GM20431 (cell line): ENCODE measurements around the gene SLC27A6.
"Not testable (repeated sequence)": the region's sequence is repeated elsewhere in the genome, so short reads cannot be mapped to it uniquely, and the experiment has no call there.

Source experiments
- in situ Hi-C: fragments of 300-500 bp; cut with MseI, MboI; formaldehyde crosslinking; loops from one replicate; pipeline ENCODE4 v1.15.0; 2020; ENCODE audit warnings: low sequenced_read_pairs; ENCODE audit not compliant: unreplicated experiment

SLC27A6 gene

GRCh38 chr5:128965011-128965637 is at the start of gene SLC27A6:
Gene SLC27A6 (plus strand): TSS chr5:128965488. CDS start chr5:128966138, 650 bp downstream.
- in situ Hi-C loops: no loop called here

- in situ Hi-C loops: loop anchor here (25.0 kb wide), 1 partner anchor 218 kb away; no protein-coding TSS in a partner anchor
Observed at GRCh38 chr5:128919542-128919941, 45.7 kb upstream of the SLC27A6 start.

GRCh38 chr5:128920345-128921215 is 44.7 kb upstream of the SLC27A6 start:
- in situ Hi-C loops: loop anchor here (25.0 kb wide), 1 partner anchor 217 kb away; no protein-coding TSS in a partner anchor

- in situ Hi-C loops: loop anchor here (25.0 kb wide), 1 partner anchor 213 kb away; no protein-coding TSS in a partner anchor
Observed at GRCh38 chr5:128924299-128924698, 41.0 kb upstream of the SLC27A6 start.

GRCh38 chr5:128925973-128926372 is 39.3 kb upstream of the SLC27A6 start:
- in situ Hi-C loops: no loop called here

- in situ Hi-C loops: no loop called here
Observed at GRCh38 chr5:128927644-128928043, 37.6 kb upstream of the SLC27A6 start.

GRCh38 chr5:128932232-128932631 is 33.1 kb upstream of the SLC27A6 start:
- in situ Hi-C loops: not testable (repeated sequence)

GRCh38 chr5:128943100-128943499 is 22.2 kb upstream of the SLC27A6 start:
- in situ Hi-C loops: not testable (repeated sequence)

- in situ Hi-C loops: no loop called here
Observed at GRCh38 chr5:128949847-128950546, 15.3 kb upstream of the SLC27A6 start.

GRCh38 chr5:128951301-128951700 is 14.0 kb upstream of the SLC27A6 start:
- in situ Hi-C loops: not testable (repeated sequence)

GRCh38 chr5:128956164-128956563 is 9.1 kb upstream of the SLC27A6 start:
- in situ Hi-C loops: no loop called here

GRCh38 chr5:128962211-128962610 is 3.1 kb upstream of the SLC27A6 start:
- in situ Hi-C loops: no loop called here

GRCh38 chr5:128965638-128966302 is 482 bp downstream of the SLC27A6 start:
- in situ Hi-C loops: no loop called here

GRCh38 chr5:128966375-128966774 is 1.1 kb downstream of the SLC27A6 start:
- in situ Hi-C loops: no loop called here

GRCh38 chr5:128966846-128967245 is 1.6 kb downstream of the SLC27A6 start:
- in situ Hi-C loops: no loop called here

- in situ Hi-C loops: no loop called here
Observed at GRCh38 chr5:128973244-128973643, 8.0 kb downstream of the SLC27A6 start.

- in situ Hi-C loops: no loop called here
Observed at GRCh38 chr5:128974567-128974966, 9.3 kb downstream of the SLC27A6 start.

- in situ Hi-C loops: no loop called here
Observed at GRCh38 chr5:128979761-128980160, 14.5 kb downstream of the SLC27A6 start.

GRCh38 chr5:128980917-128981316 is 15.6 kb downstream of the SLC27A6 start:
- in situ Hi-C loops: no loop called here

GRCh38 chr5:128984480-128984879 is 19.2 kb downstream of the SLC27A6 start:
- in situ Hi-C loops: no loop called here
